BJ (cell line): ENCODE results near the gene CEP63. TPM values are rescaled to one million over a fixed set of nuclear protein-coding genes. Genes with fewer than 3 reads are reported as not detected.

ENCODE experiments used
- CTCF ChIA-PET: fragments of 350-600 bp; formaldehyde crosslinking; extraction: SDS; loops from one replicate; lab custom pipeline; 2021; ENCODE audit warnings: antibody characterized with exemption, inconsistent platforms; lab: Yijun Ruan, JAX
- POLR2A ChIA-PET: fragments of 300-600 bp; sonication (Branson Sonifier 250); formaldehyde crosslinking; extraction: SDS; loops from one replicate; lab custom pipeline; 2021; ENCODE audit warnings: antibody characterized with exemption; lab: Charles Lee
- DNase-seq: peaks from one replicate; pipeline ENCODE4 v3.0.0-alpha.2; 2011; ENCODE audit warnings: low read depth
- H3K27me3 ChIP-seq: 2 replicates; pipeline ENCODE4 v1.6.0; 2011; ENCODE audit warnings: low read length; ENCODE audit not compliant: control insufficient read depth, insufficient read depth
- H3K36me3 ChIP-seq: 2 replicates; pipeline ENCODE4 v1.5.1; 2011; ENCODE audit warnings: low read length; ENCODE audit not compliant: control insufficient read depth, insufficient read depth
- H3K4me3 ChIP-seq: 2 replicates; pipeline ENCODE4 v1.5.1; 2011; ENCODE audit warnings: low read depth, mild to moderate bottlenecking, control low read depth, low read length
- CTCF ChIP-seq: IDR thresholded peaks from 2 replicates; pipeline ENCODE4 v1.5.1; 2011; ENCODE audit warnings: low read depth, mild to moderate bottlenecking, control low read depth, inconsistent platforms, low read length, moderate library complexity; ENCODE audit not compliant: insufficient read depth
- polyA plus RNA-seq: library from polyadenylated mRNA; depleted of rRNA; stranded (reverse); fragments of >200 nt; gene quantifications from 2 replicates; pipeline ENCODE4 v1.2.3, GENCODE V29; 2011

Gene CEP63
- polyA plus RNA-seq, 1 experiment: 6.4 TPM

- peaks cover 5% of the 10 kb centered on the region for H3K36me3 ChIP-seq
These were observed 2.5 kb upstream of the CEP63 start for GRCh38 chr3:134483195-134483900.

GRCh38 chr3:134485075-134485717 is 661 bp upstream of the CEP63 start:
- no peak for DNase-seq
- CTCF ChIA-PET: interaction anchor here (1.1 to 8.5 kb wide), 6 partner anchors 11 to 272 kb away, joined by 3 to 114 read pairs (median 5); no protein-coding TSS in a partner anchor
- no peaks in the 10 kb centered on the region for H3K27me3 ChIP-seq

More at GRCh38 chr3:134483195-134483900, 2.5 kb upstream of the CEP63 start:
- TF ChIP-seq CTCF: no peak
- no peak for DNase-seq
- no peaks in the 10 kb centered on the region for H3K27me3 ChIP-seq
- POLR2A ChIA-PET: interaction anchor here (0.6 to 1.4 kb wide), 10 partner anchors 8 to 1092 kb away, joined by 3 to 7 read pairs (median 4); partner anchors contain the start of gene AMOTL2
- CTCF ChIA-PET: interaction anchor here (0.6 to 8.5 kb wide), 12 partner anchors 10 to 554 kb away, joined by 3 to 114 read pairs (median 4); partner anchors contain the start of gene AMOTL2
- H3K4me3 ChIP-seq: no peak overlapping the region

GRCh38 chr3:134486577-134487041 is 752 bp downstream of the CEP63 start:
- Histone ChIP-seq H3K27me3 (no peaks in the 10 kb centered on the region), H3K4me3 (peak overlapping the region; percentile 85), H3K36me3 (peaks cover under 1% of the 10 kb centered on the region; the same call in 1 of the 2 replicates)
- no peak for TF ChIP-seq CTCF
- CTCF ChIA-PET: interaction anchor here (1.0 to 8.5 kb wide), 5 partner anchors 13 to 273 kb away, joined by 3 to 114 read pairs (median 3); no protein-coding TSS in a partner anchor
- DNase-seq: no peak
- POLR2A ChIA-PET: interaction anchor here (1.1 to 1.4 kb wide), 3 partner anchors 120 to 155 kb away, joined by 3 to 5 read pairs (median 3); no protein-coding TSS in a partner anchor

More at GRCh38 chr3:134485075-134485717, 661 bp upstream of the CEP63 start:
- H3K4me3 ChIP-seq: peak overlapping the region; percentile 85
- no peak for TF ChIP-seq CTCF
- peaks cover 5% of the 10 kb centered on the region for H3K36me3 ChIP-seq
- POLR2A ChIA-PET: interaction anchor here (0.6 to 1.4 kb wide), 4 partner anchors 21 to 154 kb away, joined by 3 to 5 read pairs (median 4); no protein-coding TSS in a partner anchor

- peak overlapping the region; percentile 85 for H3K4me3 ChIP-seq
- POLR2A ChIA-PET: no interaction called here
- no peaks in the 10 kb centered on the region for H3K27me3 ChIP-seq
- DNase-seq: no peak
- CTCF ChIA-PET: interaction anchor here (0.6 to 8.5 kb wide), 4 partner anchors 177 to 292 kb away, joined by 3 to 114 read pairs (median 4); no protein-coding TSS in a partner anchor
- TF ChIP-seq CTCF: no peak
- H3K36me3 ChIP-seq: no peaks in the 10 kb centered on the region
These were observed 1.5 kb downstream of the CEP63 start for GRCh38 chr3:134487406-134487805.
